Upper lobe of left lung (tissue), 4 donors: Measurements from ENCODE around the gene AXIN2.

ENCODE experiments used
- EP300 ChIP-seq, 4 donors: sonication (generic); formaldehyde crosslinking; IDR thresholded peaks; one replicate each; pipeline ENCODE4 v1.5.1; 2017; ENCODE audit warnings: antibody characterized with exemption in 4 of 4, control low read depth in 2 of 4
- POLR2AphosphoS5 ChIP-seq, 2 donors: sonication (generic); formaldehyde crosslinking; IDR thresholded peaks; one replicate each; pipeline ENCODE4 v1.5.1; 2017; ENCODE audit warnings: antibody characterized with exemption in 2 of 2

DNA sequence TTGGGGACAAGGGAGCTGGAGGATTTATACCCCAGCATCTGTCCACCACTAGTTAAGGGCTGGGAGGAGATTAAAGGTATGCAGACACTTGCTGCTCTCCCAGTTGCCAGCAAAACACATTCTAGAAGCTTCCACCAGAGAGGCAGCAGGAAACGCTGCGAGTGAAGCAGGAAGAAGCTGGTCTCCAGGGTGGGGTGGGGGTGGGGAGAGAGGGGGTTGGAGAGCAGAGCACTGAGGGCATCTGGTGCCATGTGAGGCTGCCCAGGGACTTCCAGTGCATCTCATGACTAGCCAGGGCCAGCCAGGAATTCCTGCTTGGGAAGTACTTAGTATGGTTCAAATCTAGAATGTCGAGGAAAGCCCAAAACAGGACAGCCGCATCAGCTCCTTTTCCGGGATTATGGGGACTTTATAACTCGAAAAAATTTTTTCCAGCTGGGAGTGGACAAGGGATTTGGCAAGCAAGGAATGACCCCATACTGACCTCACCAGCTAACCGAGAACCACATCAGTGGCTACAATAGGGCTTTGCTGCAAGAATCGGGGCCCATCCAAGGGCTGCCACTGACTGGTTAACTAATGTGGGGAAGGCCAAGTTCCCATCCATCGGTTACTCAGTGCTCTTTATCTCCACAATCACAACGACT lies 26.2 kb upstream of the AXIN2 start:
- TF ChIP-seq EP300 (IDR thresholded peaks at IDR 0.05) (no peak), POLR2AphosphoS5 (IDR thresholded peaks at IDR 0.05) (no peak)
